GM23248 (cell line): ENCODE results near the gene KANK4.

ENCODE experiments used
- EZH2 ChIP-seq: fragments of 200-600 bp; sonication (generic); IDR thresholded peaks from 2 replicates; pipeline ENCODE4 v1.6.1; 2018; ENCODE audit warnings: antibody characterized with exemption, mild to moderate bottlenecking; ENCODE audit not compliant: insufficient read depth, poor library complexity, severe bottlenecking
- EZH2phosphoT487 ChIP-seq: fragments of 200-600 bp; sonication (generic); IDR thresholded peaks from 2 replicates; pipeline ENCODE4 v1.6.1; 2018; ENCODE audit warnings: antibody characterized with exemption, moderate library complexity, mild to moderate bottlenecking, low read depth; ENCODE audit not compliant: insufficient read depth

DNA sequence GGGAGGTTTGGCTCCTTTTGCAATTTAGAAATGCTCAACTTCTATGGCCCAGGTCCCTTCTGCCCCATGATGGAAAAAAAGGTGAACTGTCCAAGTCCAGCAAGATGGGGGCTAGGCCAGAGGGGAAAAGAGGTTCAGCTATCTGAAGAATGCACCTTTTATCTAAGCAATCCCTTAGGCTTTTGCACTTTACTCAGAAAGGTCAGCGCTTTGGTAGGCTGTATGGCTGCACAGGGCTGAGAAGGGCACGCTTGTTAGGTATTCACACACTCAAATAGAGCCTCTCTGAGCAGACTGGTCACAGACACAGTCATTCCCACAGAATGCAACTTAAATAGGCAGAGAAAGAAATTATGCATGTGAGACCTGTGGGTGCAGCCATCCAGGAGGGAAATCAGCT is 31.0 kb downstream of the KANK4 start:
- no peak for TF ChIP-seq EZH2phosphoT487
- no peak for TF ChIP-seq EZH2
